ENCODE results near the gene TSHZ1.

Gene TSHZ1

DNA sequence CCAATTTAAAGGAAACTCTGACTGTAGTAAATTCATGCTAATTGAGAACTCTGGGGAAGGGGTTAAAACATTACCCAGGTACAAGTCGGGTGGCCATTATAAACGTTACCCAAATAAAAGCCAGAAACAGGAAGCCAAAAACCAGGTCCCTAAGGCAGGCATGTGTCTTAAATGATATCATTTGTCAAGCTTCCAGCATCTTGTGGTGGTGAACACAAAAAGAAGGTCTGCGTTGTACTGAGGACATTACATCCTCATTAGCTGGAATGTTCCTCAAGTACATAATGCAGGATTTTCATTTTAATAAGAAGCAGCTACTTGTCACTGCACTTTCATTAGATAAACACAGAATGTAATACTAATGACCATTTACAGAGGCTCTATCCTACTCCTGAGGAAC lies 12.6 kb upstream of the TSHZ1 start:
- Histone ChIP-seq H3K4me2 (ENCODE audit: low read length) (no peak overlapping the region), H3K4me3 (ENCODE audit: low read length) (no peak overlapping the region), H2AFZ (ENCODE audit: low read depth, low read length) (no peak overlapping the region), H3K9me3 (ENCODE audit: insufficient read depth, low read length) (no peaks in the 10 kb centered on the region), H3K36me3 (replicated peaks; ENCODE audit: low read depth, low read length) (peaks cover 33% of the 10 kb centered on the region), H4K20me1 (ENCODE audit: insufficient read depth, low read length) (peaks cover 27% of the 10 kb centered on the region), H3K27ac (ENCODE audit: low read length) (no peak overlapping the region), H3K9ac (ENCODE audit: low read length) (no peak overlapping the region), H3K79me2 (ENCODE audit: low read length) (peaks cover 14% of the 10 kb centered on the region), H3K27me3 (ENCODE audit: low read depth, low read length) (no peaks in the 10 kb centered on the region), H3K4me1 (ENCODE audit: low read length) (no peaks in the 10 kb centered on the region)
- TF ChIP-seq EZH2phosphoT487 (IDR thresholded peaks at IDR 0.05; ENCODE audit: low read depth), result no peak
- TF ChIP-seq, protein P1, sequence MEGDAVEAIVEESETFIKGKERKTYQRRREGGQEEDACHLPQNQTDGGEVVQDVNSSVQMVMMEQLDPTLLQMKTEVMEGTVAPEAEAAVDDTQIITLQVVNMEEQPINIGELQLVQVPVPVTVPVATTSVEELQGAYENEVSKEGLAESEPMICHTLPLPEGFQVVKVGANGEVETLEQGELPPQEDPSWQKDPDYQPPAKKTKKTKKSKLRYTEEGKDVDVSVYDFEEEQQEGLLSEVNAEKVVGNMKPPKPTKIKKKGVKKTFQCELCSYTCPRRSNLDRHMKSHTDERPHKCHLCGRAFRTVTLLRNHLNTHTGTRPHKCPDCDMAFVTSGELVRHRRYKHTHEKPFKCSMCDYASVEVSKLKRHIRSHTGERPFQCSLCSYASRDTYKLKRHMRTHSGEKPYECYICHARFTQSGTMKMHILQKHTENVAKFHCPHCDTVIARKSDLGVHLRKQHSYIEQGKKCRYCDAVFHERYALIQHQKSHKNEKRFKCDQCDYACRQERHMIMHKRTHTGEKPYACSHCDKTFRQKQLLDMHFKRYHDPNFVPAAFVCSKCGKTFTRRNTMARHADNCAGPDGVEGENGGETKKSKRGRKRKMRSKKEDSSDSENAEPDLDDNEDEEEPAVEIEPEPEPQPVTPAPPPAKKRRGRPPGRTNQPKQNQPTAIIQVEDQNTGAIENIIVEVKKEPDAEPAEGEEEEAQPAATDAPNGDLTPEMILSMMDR (IDR thresholded peaks at IDR 0.05; ENCODE audit: low read depth, low read length), result no peak

DNA sequence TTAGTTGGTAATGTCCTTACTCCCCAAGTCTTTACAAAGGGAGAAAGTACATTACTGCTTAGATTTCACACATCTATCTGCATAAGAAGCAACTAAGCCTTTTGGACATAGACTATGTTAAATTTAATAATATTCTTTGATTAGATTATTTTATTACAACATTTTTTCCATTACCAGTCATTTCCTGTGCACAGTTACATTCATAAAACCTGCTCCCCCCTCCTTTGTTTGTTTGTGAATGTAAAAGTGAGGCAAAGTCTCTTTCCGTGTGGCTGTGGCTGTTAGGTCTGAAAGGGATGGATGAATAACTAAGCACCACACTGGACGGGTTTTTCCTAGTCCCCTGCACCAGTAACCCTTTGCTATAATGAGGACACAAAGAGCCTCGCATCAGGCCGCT lies 11.3 kb upstream of the TSHZ1 start:
- Histone ChIP-seq H3K27me3 (ENCODE audit: low read depth, low read length) (no peaks in the 10 kb centered on the region), H3K79me2 (ENCODE audit: low read length) (peaks cover 27% of the 10 kb centered on the region), H3K4me2 (ENCODE audit: low read length) (no peak overlapping the region), H3K36me3 (replicated peaks; ENCODE audit: low read depth, low read length) (peaks cover 33% of the 10 kb centered on the region), H2AFZ (ENCODE audit: low read depth, low read length) (no peak overlapping the region), H4K20me1 (ENCODE audit: insufficient read depth, low read length) (peaks cover 40% of the 10 kb centered on the region), H3K9ac (ENCODE audit: low read length) (no peak overlapping the region), H3K27ac (ENCODE audit: low read length) (no peak overlapping the region), H3K9me3 (ENCODE audit: insufficient read depth, low read length) (no peaks in the 10 kb centered on the region), H3K4me3 (ENCODE audit: low read length) (no peak overlapping the region), H3K4me1 (ENCODE audit: low read length) (no peaks in the 10 kb centered on the region)
- TF ChIP-seq, protein P1 (IDR thresholded peaks at IDR 0.05; ENCODE audit: low read depth, low read length), result no peak
- TF ChIP-seq EZH2phosphoT487 (IDR thresholded peaks at IDR 0.05; ENCODE audit: low read depth), result no peak

DNA sequence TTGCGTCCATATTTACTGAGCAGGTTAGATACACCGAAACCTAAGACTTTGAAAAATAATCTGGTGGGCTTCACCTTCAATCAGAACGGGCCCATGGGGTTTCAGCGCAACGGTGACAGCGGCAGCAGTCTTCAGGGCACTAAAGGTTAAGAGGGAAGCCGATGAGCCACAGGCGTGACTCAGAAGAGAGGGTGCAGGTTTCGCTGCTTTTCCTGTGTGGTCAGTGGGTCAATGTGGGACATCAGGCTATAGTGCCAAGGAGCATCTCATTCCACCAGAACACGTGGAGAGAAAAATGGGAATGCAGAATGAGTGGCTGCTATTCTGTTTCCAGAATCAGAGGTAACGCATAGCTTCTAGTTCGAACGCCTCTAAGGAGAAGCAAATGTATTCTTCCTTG lies 10.5 kb upstream of the TSHZ1 start:
- H3K27ac ChIP-seq (ENCODE audit: low read length), result no peak overlapping the region
- H3K36me3 ChIP-seq (replicated peaks; ENCODE audit: low read depth, low read length), result peaks cover 33% of the 10 kb centered on the region
- H3K27me3 ChIP-seq (ENCODE audit: low read depth, low read length), result no peaks in the 10 kb centered on the region
- TF ChIP-seq EZH2phosphoT487 (IDR thresholded peaks at IDR 0.05; ENCODE audit: low read depth), result no peak
- no peaks in the 10 kb centered on the region for H3K9me3 ChIP-seq (ENCODE audit: insufficient read depth, low read length)
- H2AFZ ChIP-seq (ENCODE audit: low read depth, low read length), result no peak overlapping the region
- H3K4me1 ChIP-seq (ENCODE audit: low read length), result no peaks in the 10 kb centered on the region
- H4K20me1 ChIP-seq (ENCODE audit: insufficient read depth, low read length), result peaks cover 47% of the 10 kb centered on the region
- H3K79me2 ChIP-seq (ENCODE audit: low read length), result peaks cover 35% of the 10 kb centered on the region
- H3K4me2 ChIP-seq (ENCODE audit: low read length), result no peak overlapping the region
- no peak overlapping the region for H3K9ac ChIP-seq (ENCODE audit: low read length)
- no peak overlapping the region for H3K4me3 ChIP-seq (ENCODE audit: low read length)

DNA sequence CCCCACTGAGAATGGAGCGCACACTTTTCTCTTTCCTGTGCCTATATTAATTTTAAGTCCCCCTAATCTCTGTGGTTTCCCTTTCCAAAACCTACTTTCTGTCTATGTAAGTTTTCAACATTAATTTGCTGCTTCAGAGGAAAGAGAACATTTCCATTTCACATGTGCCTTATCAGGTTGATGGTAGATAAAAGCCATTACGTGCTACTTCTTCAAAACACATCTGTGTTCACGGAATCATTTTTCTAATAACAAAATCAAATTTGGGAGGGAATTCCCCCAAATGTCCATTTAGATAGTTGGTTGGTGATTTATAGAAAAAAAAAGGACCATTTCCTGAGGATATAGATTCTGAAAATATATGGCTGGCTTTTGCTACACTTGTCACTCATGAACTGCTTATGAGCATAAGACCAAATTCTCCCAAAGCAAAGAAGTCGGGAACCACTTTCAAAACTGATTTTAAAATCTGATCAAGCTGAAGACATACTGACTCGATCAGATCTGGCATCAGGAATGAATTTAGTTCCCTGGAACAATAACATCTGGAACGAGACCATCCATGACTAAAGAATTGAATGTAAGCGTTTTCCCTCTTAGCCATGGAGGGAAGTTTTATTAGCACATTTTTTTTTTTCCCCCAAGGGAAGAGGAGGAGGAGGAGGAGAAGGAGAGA lies 9.9 kb upstream of the TSHZ1 start:
- H3K4me1 ChIP-seq (ENCODE audit: low read length), result no peaks in the 10 kb centered on the region
- no peak overlapping the region for H3K4me2 ChIP-seq (ENCODE audit: low read length)
- no peak overlapping the region for H2AFZ ChIP-seq (ENCODE audit: low read depth, low read length)
- peaks cover 33% of the 10 kb centered on the region for H3K36me3 ChIP-seq (replicated peaks; ENCODE audit: low read depth, low read length)
- no peaks in the 10 kb centered on the region for H3K27me3 ChIP-seq (ENCODE audit: low read depth, low read length)
- no peak overlapping the region for H3K4me3 ChIP-seq (ENCODE audit: low read length)
- H3K79me2 ChIP-seq (ENCODE audit: low read length), result peaks cover 42% of the 10 kb centered on the region
- H3K9me3 ChIP-seq (ENCODE audit: insufficient read depth, low read length), result no peaks in the 10 kb centered on the region
- no peak overlapping the region for H3K9ac ChIP-seq (ENCODE audit: low read length)
- no peak overlapping the region for H3K27ac ChIP-seq (ENCODE audit: low read length)
- peaks cover 53% of the 10 kb centered on the region for H4K20me1 ChIP-seq (ENCODE audit: insufficient read depth, low read length)
- TF ChIP-seq, protein P1 (IDR thresholded peaks at IDR 0.05; ENCODE audit: low read depth, low read length), result no peak
- no peak for TF ChIP-seq EZH2phosphoT487 (IDR thresholded peaks at IDR 0.05; ENCODE audit: low read depth)

All from OCI-LY3 (cell line).